Measurements from ENCODE around the gene HCFC2.

GRCh38 chr12:104054681-104055346 is 9.5 kb upstream of the HCFC2 start:
- no peak for TF ChIP-seq POLR2AphosphoS5 (IDR thresholded peaks at IDR 0.05; ENCODE audit: insufficient read depth in 1 of 2, low read depth in 1 of 2)
- TF ChIP-seq CTCF (IDR thresholded peaks at IDR 0.05), result no peak
